B cell (primary cell): ENCODE data around the gene OSBP2. TPM values are rescaled to one million over a fixed set of nuclear protein-coding genes. Genes with fewer than 3 reads are reported as not detected.

Experiments
- ATAC-seq: fragments of 200-7000 bp; cut with Tn5 transposase; one replicate; pipeline ENCODE4 v1.10.0; 2021; ENCODE audit warnings: low read depth, mild to moderate bottlenecking, moderate number of reproducible peaks, moderate library complexity
- CTCF ChIA-PET: fragments of 350-600 bp; sonication (Branson Sonifier 250); formaldehyde crosslinking; loops from one replicate; lab custom pipeline; 2021; ENCODE audit warnings: antibody characterized with exemption, inconsistent platforms; lab: Charles Lee
- POLR2A ChIA-PET: fragments of 350-600 bp; sonication (Branson Sonifier 250); formaldehyde crosslinking; loops from one replicate; lab custom pipeline; 2021; ENCODE audit warnings: antibody characterized with exemption; lab: Charles Lee
- DNase-seq: peaks from one replicate; pipeline ENCODE4 v3.0.0; 2013
- H2AFZ ChIP-seq: 2 replicates; pipeline ENCODE4 v1.6.1; 2012; ENCODE audit warnings: mild to moderate bottlenecking, low read depth, low read length; ENCODE audit not compliant: insufficient read depth, poor library complexity, severe bottlenecking
- H3K27ac ChIP-seq, 2 donors: 1 replicate in 1 of 2; 2 replicates in 1 of 2; pipeline ENCODE4 v1.5.1; 2012 to 2013; ENCODE audit warnings: low read length in 2 of 2, mild to moderate bottlenecking in 2 of 2, moderate library complexity in 1 of 2
- H3K27me3 ChIP-seq, 4 experiments: fragments of 200-600 bp in 1 of 4; sonication (generic) in 1 of 4; replicated peaks in 1 of 4; 1 replicate in 2 of 4; 2 replicates in 2 of 4; pipeline versions ENCODE4 v1.6.1 to v1.7.0; 2013 to 2016; ENCODE audit warnings: low read length in 3 of 4, mild to moderate bottlenecking in 2 of 4, mixed read lengths in 1 of 4, moderate library complexity in 1 of 4; ENCODE audit not compliant: insufficient read depth in 4 of 4, control insufficient read depth in 3 of 4; ENCODE audit errors: control extremely low read depth in 1 of 4
- H3K36me3 ChIP-seq, 2 experiments: replicated peaks in 1 of 2; 1 replicate in 1 of 2; 2 replicates in 1 of 2; pipeline versions ENCODE4 v1.6.1 to v1.7.1; 2013; ENCODE audit warnings: low read length in 1 of 2; ENCODE audit not compliant: insufficient read depth in 2 of 2, control insufficient read depth in 1 of 2; ENCODE audit errors: control extremely low read depth in 1 of 2, extremely low read depth in 1 of 2
- H3K4me1 ChIP-seq, 2 donors: fragments of 200-600 bp in 1 of 2; sonication (generic) in 1 of 2; 1 replicate in 1 of 2; 2 replicates in 1 of 2; pipeline versions ENCODE4 v1.5.1 to v1.6.1; 2013 to 2017; ENCODE audit warnings: low read length in 2 of 2; ENCODE audit not compliant: control insufficient read depth in 2 of 2, insufficient read depth in 2 of 2
- H3K4me2 ChIP-seq: replicated peaks from 2 replicates; pipeline ENCODE3; 2012; ENCODE audit warnings: mild to moderate bottlenecking, low read depth, low read length; ENCODE audit not compliant: poor library complexity, severe bottlenecking
- H3K4me3 ChIP-seq, 5 experiments: fragments of 200-600 bp in 1 of 5; sonication (generic) in 1 of 5; 1 replicate in 3 of 5; 2 replicates in 2 of 5; pipeline versions ENCODE4 v1.5.1 to v1.7.0; 2011 to 2016; ENCODE audit warnings: low read length in 4 of 5, mild to moderate bottlenecking in 4 of 5, low read depth in 2 of 5, control low read depth in 1 of 5, moderate library complexity in 1 of 5; ENCODE audit not compliant: insufficient read depth in 1 of 5; ENCODE audit errors: control extremely low read depth in 1 of 5, extremely low read depth in 1 of 5
- H3K79me2 ChIP-seq: fragments of 200-600 bp; sonication (generic); one replicate; pipeline ENCODE4 v1.6.0; 2016; ENCODE audit warnings: low read length; ENCODE audit not compliant: control insufficient read depth, insufficient read depth
- H3K9ac ChIP-seq: fragments of 200-600 bp; sonication (generic); 2 replicates; pipeline ENCODE4 v1.6.1; 2017; ENCODE audit warnings: mild to moderate bottlenecking, low read length, moderate library complexity
- H3K9me3 ChIP-seq, 3 donors: one replicate each; pipeline versions ENCODE4 v1.6.1 to v1.7.1; 2013; ENCODE audit warnings: low read length in 2 of 3; ENCODE audit not compliant: control insufficient read depth in 2 of 3, insufficient read depth in 1 of 3; ENCODE audit errors: control extremely low read depth in 1 of 3
- H4K20me1 ChIP-seq: 2 replicates; pipeline ENCODE4 v1.6.0; 2012; ENCODE audit warnings: mild to moderate bottlenecking, low read length; ENCODE audit not compliant: insufficient read depth, control insufficient read depth, poor library complexity, severe bottlenecking
- H3K27ac Mint-ChIP-seq: one replicate; pipeline ENCODE4 v1.8.0; 2021; ENCODE audit warnings: mixed read lengths
- H3K27me3 Mint-ChIP-seq: one replicate; pipeline ENCODE4 v1.8.0; 2021; ENCODE audit warnings: mixed read lengths
- H3K4me1 Mint-ChIP-seq: one replicate; pipeline ENCODE4 v1.8.0; 2021; ENCODE audit warnings: mixed read lengths
- H3K4me3 Mint-ChIP-seq: one replicate; pipeline ENCODE4 v1.8.0; 2021; ENCODE audit warnings: mixed read lengths
- H3K9me3 Mint-ChIP-seq: one replicate; pipeline ENCODE4 v1.8.0; 2022; ENCODE audit warnings: mixed read lengths; ENCODE audit not compliant: insufficient read depth
- EZH2 ChIP-seq: IDR thresholded peaks from 2 replicates; pipeline ENCODE4 v1.6.1; 2012; ENCODE audit warnings: borderline replicate concordance, low read depth, mild to moderate bottlenecking, moderate library complexity, low read length; ENCODE audit not compliant: insufficient read depth, poor library complexity, severe bottlenecking
- WGBS: methylation state at CpG from one replicate; pipeline ENCODE4 v1.1.5; 2013; ENCODE audit warnings: missing lambda C conversion rate; ENCODE audit not compliant: insufficient coverage; 5-methylcytosine and 5-hydroxymethylcytosine counted together
- intact Hi-C: fragments of 100-400 bp; cut with micrococcal nuclease; formaldehyde crosslinking; loops from one replicate; pipeline ENCODE4 v1.10.0; 2022
- polyA plus RNA-seq: library from polyadenylated mRNA; depleted of rRNA; stranded (reverse); fragments of >200 nt; gene quantifications from 2 replicates; pipeline ENCODE4 v1.2.3, GENCODE V29; 2012
- total RNA-seq, 2 donors: library from RNA; stranded (reverse); fragments of 120-200 nt in 1 of 2; gene quantifications; 1 replicate in 1 of 2; 2 replicates in 1 of 2; pipeline versions ENCODE4 v1.2.3 to v1.2.4, GENCODE V29; 2013 to 2022
- TF ChIP-seq, protein P1 (sequence below): fragments of 200-600 bp; IDR thresholded peaks from one replicate; pipeline ENCODE4 v1.8.0; 2022; ENCODE audit warnings: antibody characterized with exemption, mild to moderate bottlenecking

The OSBP2 gene
- total and polyA plus RNA-seq, 2 donors (not counting 1 experiment from before 2014, with no cell fraction given), result 0.10 to 1.0 TPM

DNA sequence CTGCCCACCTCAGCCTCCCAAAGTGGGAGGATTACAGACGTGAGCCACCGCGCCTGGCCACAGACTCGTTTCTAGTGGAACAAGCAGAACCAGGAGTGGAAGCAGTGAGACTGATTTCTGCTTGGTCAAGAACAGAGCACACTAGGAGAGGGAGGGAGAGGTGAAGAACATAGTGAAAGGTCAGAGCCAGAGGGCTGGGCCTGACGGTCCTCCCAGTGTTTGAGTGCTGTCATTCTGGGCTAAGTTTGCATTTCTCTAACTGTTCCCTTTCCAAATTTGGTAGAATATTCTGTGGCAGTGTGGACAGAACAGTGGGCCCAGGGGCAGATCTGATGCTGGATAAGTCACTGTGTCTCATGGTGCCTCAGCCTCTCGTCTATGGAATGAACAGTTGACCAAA lies 55.2 kb downstream of the OSBP2 start:
- Histone ChIP-seq H3K9ac (no peak overlapping the region), H3K27ac (no peak overlapping the region), H3K9me3 (peaks cover 0 to 6% (median 0%) of the 10 kb centered on the region in 3 donors), H3K79me2 (no peaks in the 10 kb centered on the region), H3K4me3 (no peak overlapping the region), H3K36me3 (no peaks in the 10 kb centered on the region), H3K4me2 (no peak overlapping the region), H4K20me1 (no peaks in the 10 kb centered on the region), H3K4me1 (no peaks in the 10 kb centered on the region), H2AFZ (no peak overlapping the region), H3K27me3 (peaks cover 0 to 2% (median 0%) of the 10 kb centered on the region in 4 experiments)
- intact Hi-C loops, result no loop called here
- H3K4me3 Mint-ChIP-seq, result no peak overlapping the region
- 88% methylated on average over 6 of the region's 6 CpGs for WGBS
- ChIA-PET CTCF (no interaction called here), POLR2A (no interaction called here)
- peaks cover 4% of the 10 kb centered on the region for H3K9me3 Mint-ChIP-seq
- DNase-seq (no peak), ATAC-seq (no peak)
- H3K4me1 Mint-ChIP-seq, result no peaks in the 10 kb centered on the region
- peaks cover 6% of the 10 kb centered on the region for H3K27me3 Mint-ChIP-seq
- H3K27ac Mint-ChIP-seq, result no peak overlapping the region
- TF ChIP-seq EZH2, result no peak
- TF ChIP-seq, protein P1, sequence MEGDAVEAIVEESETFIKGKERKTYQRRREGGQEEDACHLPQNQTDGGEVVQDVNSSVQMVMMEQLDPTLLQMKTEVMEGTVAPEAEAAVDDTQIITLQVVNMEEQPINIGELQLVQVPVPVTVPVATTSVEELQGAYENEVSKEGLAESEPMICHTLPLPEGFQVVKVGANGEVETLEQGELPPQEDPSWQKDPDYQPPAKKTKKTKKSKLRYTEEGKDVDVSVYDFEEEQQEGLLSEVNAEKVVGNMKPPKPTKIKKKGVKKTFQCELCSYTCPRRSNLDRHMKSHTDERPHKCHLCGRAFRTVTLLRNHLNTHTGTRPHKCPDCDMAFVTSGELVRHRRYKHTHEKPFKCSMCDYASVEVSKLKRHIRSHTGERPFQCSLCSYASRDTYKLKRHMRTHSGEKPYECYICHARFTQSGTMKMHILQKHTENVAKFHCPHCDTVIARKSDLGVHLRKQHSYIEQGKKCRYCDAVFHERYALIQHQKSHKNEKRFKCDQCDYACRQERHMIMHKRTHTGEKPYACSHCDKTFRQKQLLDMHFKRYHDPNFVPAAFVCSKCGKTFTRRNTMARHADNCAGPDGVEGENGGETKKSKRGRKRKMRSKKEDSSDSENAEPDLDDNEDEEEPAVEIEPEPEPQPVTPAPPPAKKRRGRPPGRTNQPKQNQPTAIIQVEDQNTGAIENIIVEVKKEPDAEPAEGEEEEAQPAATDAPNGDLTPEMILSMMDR, result no peak

DNA sequence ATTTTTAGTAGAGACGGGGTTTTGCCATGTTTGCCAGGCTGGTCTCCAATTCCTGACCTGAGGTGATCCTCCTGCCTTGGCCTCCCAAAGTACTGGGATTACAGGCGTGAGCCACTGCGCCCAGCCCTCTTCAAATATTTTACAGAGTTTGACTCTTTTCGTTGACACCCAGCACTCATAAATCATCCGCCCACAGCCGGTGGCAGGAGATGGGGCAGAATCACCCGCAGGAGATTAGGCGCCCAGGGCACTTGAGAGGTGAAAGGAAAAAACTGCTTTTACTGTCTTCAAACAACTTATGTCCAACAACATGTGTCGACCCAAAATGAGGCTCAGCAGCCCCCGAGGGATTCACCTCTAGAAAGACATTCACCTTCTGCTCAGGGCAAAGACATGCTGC lies 56.9 kb downstream of the OSBP2 start:
- H3K9ac ChIP-seq, result no peak overlapping the region
- Mint-ChIP-seq H3K4me1 (no peaks in the 10 kb centered on the region), H3K27me3 (peaks cover 6% of the 10 kb centered on the region), H3K9me3 (peaks cover 4% of the 10 kb centered on the region), H3K27ac (no peak overlapping the region), H3K4me3 (no peak overlapping the region)
- no peaks in the 10 kb centered on the region for H3K36me3 ChIP-seq
- TF ChIP-seq, protein P1, result no peak
- TF ChIP-seq EZH2, result no peak
- DNase-seq (no peak), ATAC-seq (no peak)
- no peak overlapping the region for H3K4me2 ChIP-seq
- CTCF ChIA-PET, result no interaction called here
- no peak overlapping the region for H3K27ac ChIP-seq
- H3K9me3 ChIP-seq, result peaks cover 0 to 6% (median 0%) of the 10 kb centered on the region in 3 donors
- POLR2A ChIA-PET, result no interaction called here
- no peak overlapping the region for H2AFZ ChIP-seq
- no peaks in the 10 kb centered on the region for H3K4me1 ChIP-seq
- H3K4me3 ChIP-seq, result no peak overlapping the region
- 100% methylated on average over 1 of the region's 10 CpGs for WGBS
- intact Hi-C loops, result no loop called here
- peaks cover 0 to 2% (median 0%) of the 10 kb centered on the region in 4 experiments for H3K27me3 ChIP-seq
- H3K79me2 ChIP-seq, result no peaks in the 10 kb centered on the region
- no peaks in the 10 kb centered on the region for H4K20me1 ChIP-seq
